Hepatocyte (in vitro differentiated cells): Measurements from ENCODE around the gene DHRS4. TPM values are rescaled to one million over a fixed set of nuclear protein-coding genes. Genes with fewer than 3 reads are reported as not detected.
"Not testable (repeated sequence)": the region's sequence is repeated elsewhere in the genome, so short reads cannot be mapped to it uniquely, and the experiment has no call there.

Experiments
- DNase-seq: peaks from one replicate; pipeline ENCODE4 v3.0.0-alpha.2; 2016; ENCODE audit warnings: low spot score
- H2AFZ ChIP-seq: fragments of 200-600 bp; sonication (generic); 2 replicates; pipeline ENCODE4 v1.6.0; 2016; ENCODE audit warnings: antibody characterized with exemption, mild to moderate bottlenecking
- H3K27ac ChIP-seq: fragments of 200-600 bp; sonication (generic); 2 replicates; pipeline ENCODE4 v1.5.1; 2016; ENCODE audit warnings: mild to moderate bottlenecking
- H3K27me3 ChIP-seq: fragments of 200-600 bp; sonication (generic); 2 replicates; pipeline ENCODE4 v1.6.1; 2016
- H3K36me3 ChIP-seq: fragments of 200-600 bp; sonication (generic); replicated peaks from 2 replicates; pipeline ENCODE4 v1.5.1; 2016; ENCODE audit warnings: low read depth; ENCODE audit not compliant: insufficient read depth
- H3K4me1 ChIP-seq: fragments of 200-600 bp; sonication (generic); 2 replicates; pipeline ENCODE4 v1.5.1; 2016; ENCODE audit warnings: mild to moderate bottlenecking, moderate library complexity; ENCODE audit not compliant: insufficient read depth
- H3K4me2 ChIP-seq: fragments of 200-600 bp; sonication (generic); 2 replicates; pipeline ENCODE4 v1.6.0; 2016
- H3K4me3 ChIP-seq: fragments of 200-600 bp; sonication (generic); 2 replicates; pipeline ENCODE4 v1.5.1; 2016; ENCODE audit warnings: mild to moderate bottlenecking
- H3K79me2 ChIP-seq: fragments of 200-600 bp; sonication (generic); 2 replicates; pipeline ENCODE4 v1.6.0; 2017; ENCODE audit warnings: mild to moderate bottlenecking
- H3K9me2 ChIP-seq: fragments of 200-600 bp; sonication (generic); replicated peaks from 2 replicates; pipeline ENCODE4 v1.6.0; 2017; ENCODE audit warnings: mild to moderate bottlenecking; ENCODE audit not compliant: insufficient read depth
- H3K9me3 ChIP-seq: fragments of 200-600 bp; sonication (generic); 2 replicates; pipeline ENCODE4 v1.5.1; 2016; ENCODE audit warnings: low read depth, mild to moderate bottlenecking
- H4K20me1 ChIP-seq: fragments of 200-600 bp; sonication (generic); 2 replicates; pipeline ENCODE4 v1.6.0; 2016; ENCODE audit warnings: mild to moderate bottlenecking; ENCODE audit not compliant: insufficient read depth, poor library complexity, severe bottlenecking
- EZH2 ChIP-seq: fragments of 200-600 bp; sonication (generic); IDR thresholded peaks from 2 replicates; pipeline ENCODE4 v1.6.1; 2016; ENCODE audit warnings: antibody characterized with exemption, mild to moderate bottlenecking, borderline replicate concordance
- EZH2phosphoT487 ChIP-seq: fragments of 200-600 bp; sonication (generic); IDR thresholded peaks from one replicate; pipeline ENCODE4 v1.6.1; 2018; ENCODE audit warnings: antibody characterized with exemption, mild to moderate bottlenecking, low read depth, moderate library complexity; ENCODE audit not compliant: unreplicated experiment, severe bottlenecking
- WGBS: methylation state at CpG from one replicate; pipeline ENCODE4 v1.1.6; 2016; ENCODE audit warnings: low lambda C conversion rate; ENCODE audit errors: missing lambda C conversion rate; 5-methylcytosine and 5-hydroxymethylcytosine counted together
- polyA plus RNA-seq: library from polyadenylated mRNA; unstranded; fragments of >200 nt; fragmentation: Nextera tagmentation; extraction: Ambion mirVana; gene quantifications from 2 replicates; pipeline ENCODE4 v1.2.1, GENCODE V29; 2016
- total RNA-seq: library from RNA; depleted of rRNA; stranded (reverse); fragments of >200 nt; gene quantifications from 2 replicates; pipeline ENCODE4 v1.2.3, GENCODE V29; 2014

The DHRS4 gene
- total and polyA plus RNA-seq, 2 experiments from 2014 or later: 38.3 to 47.4 TPM

- H3K79me2 ChIP-seq, H3K4me3 ChIP-seq, H3K4me2 ChIP-seq, H3K27me3 ChIP-seq, H3K36me3 ChIP-seq, H3K9me2 ChIP-seq, H3K9me3 ChIP-seq, H4K20me1 ChIP-seq, H2AFZ ChIP-seq, DNase-seq: not testable (repeated sequence)
- Histone ChIP-seq H3K4me1 (peaks cover 16% of the 10 kb centered on the region), H3K27ac (peak overlapping the region; percentile 27)
- WGBS: 65% methylated on average over 10 of the region's 10 CpGs
Observed at GRCh38 chr14:23981951-23982813, 28.6 kb downstream of the DHRS4 start.

DNA sequence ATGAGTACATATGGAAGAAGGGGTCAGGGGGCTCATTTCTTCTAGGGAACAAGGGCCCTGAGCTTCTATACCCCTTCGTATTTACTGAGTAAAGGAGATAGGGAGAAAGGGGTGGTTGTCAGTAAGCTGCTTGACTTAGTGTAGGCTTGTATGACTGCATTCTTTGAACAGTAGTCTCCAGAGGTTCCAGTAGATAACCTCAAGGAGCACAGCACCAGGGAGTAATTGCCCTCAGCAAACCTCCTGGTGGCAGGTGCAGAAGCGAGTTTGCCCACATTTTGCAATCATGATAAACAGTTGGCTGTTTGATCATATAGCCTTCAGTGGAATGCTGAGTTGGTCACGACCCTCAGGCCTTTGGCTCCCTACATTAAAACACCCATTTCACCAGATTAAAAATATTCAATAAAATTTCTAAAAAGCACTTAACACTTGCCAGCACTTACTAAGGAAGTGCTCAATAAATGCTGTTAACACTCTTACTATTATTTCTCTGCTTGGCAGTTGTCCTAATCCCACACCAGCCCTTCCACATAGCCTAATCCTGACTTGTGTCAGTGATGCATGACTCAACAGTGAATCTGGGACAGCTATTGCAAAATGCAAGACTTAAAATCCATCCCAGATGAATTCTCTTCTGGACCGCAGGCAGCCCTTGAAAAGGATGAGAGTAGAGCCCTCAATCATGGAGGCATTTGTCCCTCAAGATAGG, 31.5 kb downstream of the DHRS4 start:
- Histone ChIP-seq H3K27ac (no peak overlapping the region), H3K4me3 (no peak overlapping the region), H3K9me2 (no peaks in the 10 kb centered on the region), H3K36me3 (no peaks in the 10 kb centered on the region), H3K4me2 (no peak overlapping the region), H2AFZ (no peak overlapping the region), H4K20me1 (no peaks in the 10 kb centered on the region), H3K27me3 (no peaks in the 10 kb centered on the region), H3K79me2 (no peaks in the 10 kb centered on the region), H3K9me3 (no peaks in the 10 kb centered on the region), H3K4me1 (peaks cover 22% of the 10 kb centered on the region)
- peak; percentile 31 for DNase-seq
- TF ChIP-seq EZH2: no peak
- no peak for TF ChIP-seq EZH2phosphoT487
- 72% methylated on average over 4 of the region's 4 CpGs for WGBS

GRCh38 chr14:23988223-23988606, 34.6 kb downstream of the DHRS4 start:
- not testable (repeated sequence) for H3K36me3 ChIP-seq, DNase-seq, H4K20me1 ChIP-seq, H3K27me3 ChIP-seq, H3K79me2 ChIP-seq, H3K9me3 ChIP-seq, H3K4me3 ChIP-seq, H3K9me2 ChIP-seq
- peak overlapping the region; percentile 40 for H3K27ac ChIP-seq
- H3K4me1 ChIP-seq: peaks cover 20% of the 10 kb centered on the region
- H3K4me2 ChIP-seq: peak overlapping the region; percentile 73
- WGBS: 79% methylated on average over 6 of the region's 6 CpGs
- H2AFZ ChIP-seq: peak overlapping the region; percentile 51

DNA sequence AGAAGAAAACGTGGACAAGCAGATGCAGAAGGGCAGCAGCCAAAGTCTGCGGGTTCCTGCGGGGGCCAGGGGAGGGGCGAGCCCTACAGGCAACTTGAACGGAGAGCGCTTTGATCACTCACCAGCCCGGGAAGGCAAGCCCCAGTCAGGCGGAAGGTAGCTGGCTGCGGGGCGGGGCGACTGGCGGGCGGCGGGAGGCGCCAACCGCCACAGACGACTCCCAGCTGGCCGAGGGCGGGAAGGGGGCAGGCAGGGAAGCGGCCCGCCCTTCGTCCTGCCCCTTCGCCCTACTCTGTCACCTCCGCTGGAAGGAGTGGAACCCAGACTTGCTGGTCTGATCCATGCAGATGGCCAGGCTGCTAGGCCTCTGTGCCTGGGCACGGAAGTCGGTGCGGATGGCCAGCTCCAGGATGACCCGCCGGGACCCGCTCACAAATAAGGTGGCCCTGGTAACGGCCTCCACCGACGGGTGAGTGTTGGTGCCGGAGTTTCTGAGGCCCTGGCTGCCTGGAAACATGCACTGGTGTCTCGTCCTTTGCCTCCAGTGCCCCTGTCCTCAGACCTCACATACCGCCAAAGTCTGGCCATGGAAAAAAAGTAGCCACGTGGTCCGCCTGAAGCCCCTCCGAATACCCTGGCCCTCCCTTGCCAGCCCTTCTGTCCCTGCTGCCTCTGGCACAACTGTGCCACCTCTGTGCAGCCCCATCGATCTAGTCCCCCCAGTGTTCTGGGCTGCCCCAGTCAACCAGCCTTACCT, 35.2 kb downstream of the DHRS4 start, which contains the start of gene DHRS4L2:
Gene DHRS4L2 (plus strand): TSS at position 323 of the 757 bp plus-strand sequence. CDS start 19 bp downstream, at position 342.
- WGBS: 14% methylated on average over 39 of the region's 40 CpGs
- DNase-seq: peak; percentile 87
- H3K36me3 ChIP-seq, H3K79me2 ChIP-seq, H3K27me3 ChIP-seq, H3K4me3 ChIP-seq, H4K20me1 ChIP-seq, H3K9me3 ChIP-seq, H3K9me2 ChIP-seq: not testable (repeated sequence)
- Histone ChIP-seq H3K4me2 (peak within 1 kb of the TSS; percentile 73), H2AFZ (peak within 1 kb of the TSS; percentile 51), H3K27ac (peak within 1 kb of the TSS; percentile 40), H3K4me1 (peaks cover 20% of the 10 kb centered on the region)

GRCh38 chr14:23989734-23990445, 36.3 kb downstream of the DHRS4 start:
- not testable (repeated sequence) for H3K4me3 ChIP-seq, H3K27me3 ChIP-seq, H3K4me2 ChIP-seq, H4K20me1 ChIP-seq, DNase-seq, H3K9me2 ChIP-seq, H2AFZ ChIP-seq, H3K36me3 ChIP-seq, H3K27ac ChIP-seq, H3K79me2 ChIP-seq, H3K9me3 ChIP-seq
- peaks cover 12% of the 10 kb centered on the region for H3K4me1 ChIP-seq
- WGBS: 91% methylated on average over 21 of the region's 21 CpGs

GRCh38 chr14:23990961-23991360, 37.4 kb downstream of the DHRS4 start:
- WGBS: 100% methylated on average over 1 of the region's 1 CpG
- not testable (repeated sequence) for H3K27ac ChIP-seq

DNA sequence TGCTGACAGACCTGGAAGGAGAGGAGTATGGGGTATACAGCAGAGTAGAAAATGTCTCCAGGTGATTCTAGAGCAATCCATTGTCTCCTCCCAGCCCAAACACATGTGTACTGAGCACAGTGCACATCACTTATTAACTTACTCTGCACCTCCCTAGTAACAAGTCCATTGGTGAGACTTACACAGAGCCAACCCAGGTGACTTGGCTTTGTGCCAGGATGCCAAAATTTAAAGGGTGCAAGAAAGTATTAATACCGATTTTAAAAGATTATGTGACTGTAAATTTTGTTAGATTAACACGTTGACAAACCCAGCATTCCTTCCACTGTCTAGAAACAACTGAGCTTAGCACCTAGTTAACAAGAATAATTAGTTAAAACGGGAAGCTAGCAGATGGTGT, 39.5 kb downstream of the DHRS4 start:
- H2AFZ ChIP-seq, H3K36me3 ChIP-seq, H3K9me2 ChIP-seq, H4K20me1 ChIP-seq, DNase-seq, H3K79me2 ChIP-seq, H3K4me3 ChIP-seq, H3K4me1 ChIP-seq, H3K27me3 ChIP-seq, H3K27ac ChIP-seq, H3K9me3 ChIP-seq, H3K4me2 ChIP-seq: not testable (repeated sequence)
- WGBS: 70% methylated on average over 3 of the region's 3 CpGs

More at GRCh38 chr14:23990961-23991360, 37.4 kb downstream of the DHRS4 start:
- DNase-seq, H4K20me1 ChIP-seq, H2AFZ ChIP-seq, H3K4me2 ChIP-seq, H3K9me2 ChIP-seq, H3K4me3 ChIP-seq, H3K36me3 ChIP-seq, H3K79me2 ChIP-seq, H3K9me3 ChIP-seq, H3K4me1 ChIP-seq, H3K27me3 ChIP-seq: not testable (repeated sequence)
